HepG2 (cell line): ENCODE data around the gene PEBP1. TPM values are rescaled to one million over a fixed set of nuclear protein-coding genes. Genes with fewer than 3 reads are reported as not detected.

Experiments used
- BATF2 ChIP-seq: sonication (generic); formaldehyde crosslinking; IDR thresholded peaks from 2 replicates; pipeline ENCODE4 v1.8.0; 2022; ENCODE audit warnings: mild to moderate bottlenecking, missing genetic modification reagents, moderate library complexity
- FLYWCH1 ChIP-seq: sonication (generic); formaldehyde crosslinking; IDR thresholded peaks from 2 replicates; pipeline ENCODE4 v1.8.1; 2023; ENCODE audit warnings: mild to moderate bottlenecking, missing genetic modification reagents
- GATAD1 ChIP-seq: IDR thresholded peaks from 2 replicates; pipeline ENCODE4 v1.6.1; 2016; ENCODE audit warnings: missing genetic modification reagents, missing compliant biosample characterization
- HINFP ChIP-seq: sonication (generic); formaldehyde crosslinking; IDR thresholded peaks from 2 replicates; pipeline ENCODE4 v1.4.0; 2020; ENCODE audit warnings: low read depth, mild to moderate bottlenecking, missing genetic modification reagents
- MAFG ChIP-seq: sonication (generic); formaldehyde crosslinking; IDR thresholded peaks from 2 replicates; pipeline ENCODE4 v1.5.1; 2020; ENCODE audit warnings: mild to moderate bottlenecking, missing genetic modification reagents
- MED8 ChIP-seq: sonication (generic); formaldehyde crosslinking; IDR thresholded peaks from 2 replicates; pipeline ENCODE4 v1.8.1; 2023; ENCODE audit warnings: mild to moderate bottlenecking, missing genetic modification reagents; ENCODE audit not compliant: insufficient replicate concordance
- MEIS1 ChIP-seq: sonication (generic); formaldehyde crosslinking; IDR thresholded peaks from 2 replicates; pipeline ENCODE4 v1.9.0; 2021; ENCODE audit warnings: mild to moderate bottlenecking, missing genetic modification reagents, moderate library complexity, borderline replicate concordance
- MYPOP ChIP-seq: sonication (generic); formaldehyde crosslinking; IDR thresholded peaks from 2 replicates; pipeline ENCODE4 v1.8.1; 2023; ENCODE audit warnings: mild to moderate bottlenecking, moderate library complexity, missing genetic modification reagents
- NAIF1 ChIP-seq: sonication (generic); formaldehyde crosslinking; IDR thresholded peaks from 2 replicates; pipeline ENCODE4 v1.5.0; 2020; ENCODE audit warnings: mild to moderate bottlenecking, missing genetic modification reagents, borderline replicate concordance
- NR0B2 ChIP-seq: sonication (generic); formaldehyde crosslinking; IDR thresholded peaks from 2 replicates; pipeline ENCODE4 v1.4.0; 2020; ENCODE audit warnings: mild to moderate bottlenecking, missing genetic modification reagents
- PAF1 ChIP-seq: IDR thresholded peaks from 2 replicates; pipeline ENCODE4 v1.6.1; 2016; ENCODE audit warnings: missing genetic modification reagents, missing compliant biosample characterization
- PHF20 ChIP-seq: sonication (generic); formaldehyde crosslinking; IDR thresholded peaks from 2 replicates; pipeline ENCODE4 v1.5.0; 2020; ENCODE audit warnings: mild to moderate bottlenecking, missing genetic modification reagents
- SOX6 ChIP-seq, 2 experiments: fragments of 450-650 bp in 1 of 2; sonication (generic) in 1 of 2; formaldehyde crosslinking in 1 of 2; IDR thresholded peaks; 2 replicates each; pipeline versions ENCODE4 v1.4.0 to v1.6.1; 2017 to 2020; ENCODE audit warnings: antibody characterized with exemption in 1 of 2, mild to moderate bottlenecking in 1 of 2, missing genetic modification reagents in 1 of 2
- SP140L ChIP-seq: sonication (generic); formaldehyde crosslinking; IDR thresholded peaks from 2 replicates; pipeline ENCODE4 v1.4.0; 2020; ENCODE audit warnings: missing genetic modification reagents, borderline replicate concordance
- U2AF2 ChIP-seq: fragments of 200-400 bp; formaldehyde crosslinking; IDR thresholded peaks from 2 replicates; pipeline ENCODE4 v1.6.1; 2017; ENCODE audit warnings: low read depth, mild to moderate bottlenecking, low read length
- ZBTB49 ChIP-seq: sonication (generic); formaldehyde crosslinking; IDR thresholded peaks from 2 replicates; pipeline ENCODE4 v1.4.0; 2020; ENCODE audit warnings: missing genetic modification reagents, borderline replicate concordance
- ZNF256 ChIP-seq: sonication (generic); formaldehyde crosslinking; conservative IDR thresholded peaks from 2 replicates; pipeline ENCODE4 v1.4.0; 2020; ENCODE audit warnings: missing genetic modification reagents
- ZNF317 ChIP-seq: sonication (generic); formaldehyde crosslinking; IDR thresholded peaks from 2 replicates; pipeline ENCODE4 v1.5.0; 2020; ENCODE audit warnings: mild to moderate bottlenecking, missing genetic modification reagents
- ZNF430 ChIP-seq: sonication (generic); formaldehyde crosslinking; IDR thresholded peaks from 2 replicates; pipeline ENCODE4 v1.9.0; 2021; ENCODE audit warnings: mild to moderate bottlenecking, missing genetic modification reagents
- ZNF580 ChIP-seq: IDR thresholded peaks from 2 replicates; pipeline ENCODE4 v1.6.1; 2016; ENCODE audit warnings: low read depth, borderline replicate concordance
- ZNF589 ChIP-seq: sonication (generic); formaldehyde crosslinking; conservative IDR thresholded peaks from 2 replicates; pipeline ENCODE4 v1.8.0; 2022; ENCODE audit warnings: mild to moderate bottlenecking, moderate library complexity, missing genetic modification reagents
- ZNF777 ChIP-seq: sonication (generic); formaldehyde crosslinking; IDR thresholded peaks from 2 replicates; pipeline ENCODE4 v1.4.0; 2020; ENCODE audit warnings: missing genetic modification reagents
- polyA plus RNA-seq, 8 experiments: library from polyadenylated mRNA; depleted of rRNA in 3 of 8; stranded (reverse) in 7 of 8; unstranded in 1 of 8; fragments of >200 nt; fragmentation: Illumina TruSeq in 4 of 8; extraction: Trizol in 4 of 8; gene quantifications; 2 replicates each; pipeline versions ENCODE4 v1.2.1 to v1.2.3, GENCODE V29; 2011 to 2016; ENCODE audit warnings: low read depth in 4 of 8, missing spikeins in 1 of 8, mixed read lengths in 1 of 8; ENCODE audit not compliant: insufficient read depth in 1 of 8
- total RNA-seq, 5 experiments: library from RNA; depleted of rRNA; stranded (reverse); fragments of >200 nt; fragmentation: Illumina TruSeq; extraction: Trizol; gene quantifications; 2 replicates each; pipeline ENCODE4 v1.2.3, GENCODE V29; 2016; ENCODE audit warnings: low read depth in 1 of 5

PEBP1 gene
- total and polyA plus RNA-seq, 2 of the 13 experiments (the other 11 are each of a cell fraction or from before 2014, with no cell fraction given), result 538 to 1,505 TPM

- peak; percentile 93 for TF ChIP-seq NR0B2
- TF ChIP-seq PHF20 (CRISPR knock-in tag), result peak; percentile 31
- TF ChIP-seq ZBTB49 (CRISPR knock-in tag), result no peak
- TF ChIP-seq MAFG (CRISPR knock-in tag), result no peak
- TF ChIP-seq FLYWCH1 (CRISPR knock-in tag), result 0 out of 2 replicates have a peak, but pooled peaks have one; percentile 72
- no peak for TF ChIP-seq SP140L
- TF ChIP-seq U2AF2, result no peak
- peak; percentile 81 for TF ChIP-seq GATAD1
- TF ChIP-seq ZNF317, result 0 out of 2 replicates have a peak, but pooled peaks have one; percentile 37
- peak; percentile 83; the same call in 1 of the 2 replicates for TF ChIP-seq MEIS1
- TF ChIP-seq BATF2 (CRISPR knock-in tag), result no peak
- peak; percentile 62; the same call in 1 of the 2 replicates for TF ChIP-seq ZNF589 (CRISPR knock-in tag)
- TF ChIP-seq MED8, result peak; percentile 70
- peak; percentile 84 for TF ChIP-seq ZNF256 (CRISPR knock-in tag)
- TF ChIP-seq ZNF777 (CRISPR knock-in tag), result peak; percentile 47; the same call in 1 of the 2 replicates
- peak; percentile 84 for TF ChIP-seq ZNF580 (CRISPR knock-in tag)
- no peak for TF ChIP-seq SOX6 (IDR thresholded peaks at IDR 0.05)
- TF ChIP-seq SOX6 (CRISPR knock-in tag; IDR thresholded peaks at IDR 0.05), result peak; percentile 64; the same call in 1 of the 2 replicates
- peak; percentile 62; the same call in 1 of the 2 replicates for TF ChIP-seq HINFP (CRISPR knock-in tag)
- TF ChIP-seq NAIF1, result peak; percentile 46; the same call in 1 of the 2 replicates
- peak; percentile 92 for TF ChIP-seq ZNF430 (CRISPR knock-in tag)
- TF ChIP-seq PAF1 (CRISPR knock-in tag), result no peak; the same call in 1 of the 2 replicates
- peak; percentile 66; the same call in 1 of the 2 replicates for TF ChIP-seq MYPOP (CRISPR knock-in tag)
Measured at GRCh38 chr12:118135788-118136558, at the start of gene PEBP1 (continued).
